Measurements from ENCODE around the gene BANF2. TPM values are rescaled to one million over a fixed set of nuclear protein-coding genes. Genes with fewer than 3 reads are reported as not detected.
"Not testable (repeated sequence)": the region's sequence is repeated elsewhere in the genome, so short reads cannot be mapped to it uniquely, and the experiment has no call there.

Gene BANF2
- total RNA-seq, 4 donors from 2014 or later, result not detected

- Histone ChIP-seq H3K27me3 (no peaks in the 10 kb centered on the region), H3K9me3 (no peaks in the 10 kb centered on the region), H3K36me3 (no peaks in the 10 kb centered on the region), H3K4me1 (no peaks in the 10 kb centered on the region), H3K4me3 (no peak overlapping the region), H3K27ac (no peak overlapping the region)
- DNase-seq (ENCODE audit: low spot score in 2 of 2), result no peak
- TF ChIP-seq POLR2A (IDR thresholded peaks at IDR 0.05), result no peak
- no peak for TF ChIP-seq CTCF (IDR thresholded peaks at IDR 0.05)
- no peak for TF ChIP-seq POLR2AphosphoS5 (IDR thresholded peaks at IDR 0.05)
- WGBS, result 86% methylated on average over 4 of the region's 4 CpGs
These were observed 6.2 kb downstream of the BANF2 start for GRCh38 chr20:17705916-17706315.

GRCh38 chr20:17706632-17707031, 6.9 kb downstream of the BANF2 start:
- Histone ChIP-seq H3K27me3 (no peaks in the 10 kb centered on the region), H3K9me3 (no peaks in the 10 kb centered on the region), H3K36me3 (no peaks in the 10 kb centered on the region), H3K4me3 (no peak overlapping the region), H3K4me1 (no peaks in the 10 kb centered on the region), H3K27ac (no peak overlapping the region)
- no peak for TF ChIP-seq POLR2AphosphoS5 (IDR thresholded peaks at IDR 0.05)
- no peak for TF ChIP-seq POLR2A (IDR thresholded peaks at IDR 0.05)
- TF ChIP-seq EP300 (IDR thresholded peaks at IDR 0.05), result no peak
- no peak for DNase-seq (ENCODE audit: low spot score in 2 of 2)
- WGBS, result 61% methylated on average over 3 of the region's 3 CpGs

- H3K27me3 ChIP-seq; H3K9me3 ChIP-seq; H3K27ac ChIP-seq; H3K4me1 ChIP-seq; H3K4me3 ChIP-seq; DNase-seq (ENCODE audit: low spot score in 2 of 2); H3K36me3 ChIP-seq: not testable (repeated sequence)
- WGBS, result 94% methylated on average over 3 of the region's 3 CpGs
These were observed 8.2 kb downstream of the BANF2 start for GRCh38 chr20:17707951-17708350.

- 90% methylated on average over 7 of the region's 7 CpGs for WGBS
- Histone ChIP-seq H3K4me3 (no peak overlapping the region), H3K4me1 (no peaks in the 10 kb centered on the region), H3K27me3 (no peaks in the 10 kb centered on the region), H3K36me3 (no peaks in the 10 kb centered on the region), H3K27ac (no peak overlapping the region), H3K9me3 (no peaks in the 10 kb centered on the region)
- TF ChIP-seq POLR2A (IDR thresholded peaks at IDR 0.05) (no peak), EP300 (IDR thresholded peaks at IDR 0.05) (no peak), CTCF (IDR thresholded peaks at IDR 0.05) (no peak)
- DNase-seq (ENCODE audit: low spot score in 2 of 2), result no peak
These were observed 9.1 kb downstream of the BANF2 start for GRCh38 chr20:17708675-17709360.

- no peaks in the 10 kb centered on the region for H3K4me1 ChIP-seq
- no peaks in the 10 kb centered on the region for H3K9me3 ChIP-seq
- no peak overlapping the region for H3K4me3 ChIP-seq
- WGBS, result 87% methylated on average over 12 of the region's 12 CpGs
- TF ChIP-seq POLR2A (IDR thresholded peaks at IDR 0.05), result no peak
- no peak for TF ChIP-seq POLR2AphosphoS5 (IDR thresholded peaks at IDR 0.05)
- no peak for TF ChIP-seq CTCF (IDR thresholded peaks at IDR 0.05)
- TF ChIP-seq EP300 (IDR thresholded peaks at IDR 0.05), result no peak
- no peaks in the 10 kb centered on the region for H3K27me3 ChIP-seq
- DNase-seq (ENCODE audit: low spot score in 2 of 2), result no peak
- no peak overlapping the region for H3K27ac ChIP-seq
- H3K36me3 ChIP-seq, result no peaks in the 10 kb centered on the region
These were observed 9.9 kb downstream of the BANF2 start for GRCh38 chr20:17709361-17710293.

All from suprapubic skin (tissue), 4 donors.